Dedifferentiated amniotic fluid mesenchymal stem cell (primary cell): ENCODE results near the gene KIAA0040.
"Not testable (repeated sequence)": the region's sequence is repeated elsewhere in the genome, so short reads cannot be mapped to it uniquely, and the experiment has no call there.

Source experiments
- DNase-seq: peaks from one replicate; pipeline ENCODE4 v3.0.0-alpha.2; 2016; ENCODE audit errors: extremely low spot score

Gene KIAA0040

GRCh38 chr1:175137369-175137768 lies 55.2 kb downstream of the KIAA0040 start:
- no peak for DNase-seq

GRCh38 chr1:175136246-175136645 lies 56.3 kb downstream of the KIAA0040 start:
- no peak for DNase-seq

- DNase-seq = no peak
Observed at GRCh38 chr1:175134500-175134899, 58.1 kb downstream of the KIAA0040 start.

- DNase-seq = no peak
Observed at GRCh38 chr1:175133673-175134435, 58.7 kb downstream of the KIAA0040 start.

GRCh38 chr1:175132436-175132835 lies 60.1 kb downstream of the KIAA0040 start:
- DNase-seq = no peak

- no peak for DNase-seq
Observed at GRCh38 chr1:175131095-175131494, 61.5 kb downstream of the KIAA0040 start.

- DNase-seq = no peak
Observed at GRCh38 chr1:175130649-175131045, 61.9 kb downstream of the KIAA0040 start.

- DNase-seq = no peak
Observed at GRCh38 chr1:175129997-175130648, 62.5 kb downstream of the KIAA0040 start.

GRCh38 chr1:175129644-175129996 lies 63.0 kb downstream of the KIAA0040 start:
- DNase-seq = no peak

GRCh38 chr1:175129182-175129581 lies 63.4 kb downstream of the KIAA0040 start:
- DNase-seq = peak; percentile 66

- no peak for DNase-seq
Observed at GRCh38 chr1:175128523-175128922, 64.1 kb downstream of the KIAA0040 start.

- DNase-seq = no peak
Observed at GRCh38 chr1:175127565-175127964, 65.0 kb downstream of the KIAA0040 start.

- no peak for DNase-seq
Observed at GRCh38 chr1:175126347-175126746, 66.2 kb downstream of the KIAA0040 start.

GRCh38 chr1:175124861-175125260 lies 67.7 kb downstream of the KIAA0040 start:
- DNase-seq = no peak

GRCh38 chr1:175120511-175120910 lies 72.1 kb downstream of the KIAA0040 start:
- DNase-seq = no peak

GRCh38 chr1:175118375-175119367 lies 73.9 kb downstream of the KIAA0040 start:
- no peak for DNase-seq

GRCh38 chr1:175116903-175117302 lies 75.7 kb downstream of the KIAA0040 start:
- no peak for DNase-seq

GRCh38 chr1:175116210-175116798 lies 76.3 kb downstream of the KIAA0040 start:
- no peak for DNase-seq

GRCh38 chr1:175114996-175115395 lies 77.6 kb downstream of the KIAA0040 start:
- DNase-seq = no peak

- not testable (repeated sequence) for DNase-seq
Observed at GRCh38 chr1:175108331-175108820, 84.2 kb downstream of the KIAA0040 start.
